CD4-positive, CD25-positive, alpha-beta regulatory T cell (primary cell): Measurements from ENCODE around the gene FRMD8. TPM values are rescaled to one million over a fixed set of nuclear protein-coding genes. Genes with fewer than 3 reads are reported as not detected.

Experiments used
- ATAC-seq, 2 donors: fragments of 150-1000 bp; cut with Tn5 transposase; one replicate each; pipeline ENCODE4 v1.10.0; 2021; ENCODE audit warnings: low read depth in 2 of 2, moderate number of reproducible peaks in 2 of 2, moderate library complexity in 1 of 2
- DNase-seq, 3 donors: peaks; one replicate each; pipeline versions ENCODE4 v3.0.0 to v3.0.0-alpha.2; 2012 to 2022; ENCODE audit warnings: mixed read lengths in 1 of 3
- H3K27ac ChIP-seq: one replicate; pipeline ENCODE4 v1.7.0; 2013; ENCODE audit warnings: mild to moderate bottlenecking, low read length; ENCODE audit not compliant: insufficient read depth, poor library complexity, severe bottlenecking
- H3K27me3 ChIP-seq: one replicate; pipeline ENCODE4 v1.7.0; 2013; ENCODE audit warnings: low read length; ENCODE audit not compliant: control insufficient read depth, insufficient read depth
- H3K36me3 ChIP-seq: one replicate; pipeline ENCODE4 v1.7.0; 2013; ENCODE audit warnings: mild to moderate bottlenecking, low read length, moderate library complexity; ENCODE audit not compliant: control insufficient read depth, insufficient read depth
- H3K4me1 ChIP-seq: 2 replicates; pipeline ENCODE4 v1.7.0; 2013; ENCODE audit warnings: mild to moderate bottlenecking, low read length; ENCODE audit not compliant: insufficient read depth, control insufficient read depth, poor library complexity, severe bottlenecking
- H3K4me3 ChIP-seq: one replicate; pipeline ENCODE4 v1.7.0; 2013; ENCODE audit warnings: low read depth, mild to moderate bottlenecking, low read length, moderate library complexity
- H3K9me3 ChIP-seq, 2 experiments: 1 replicate in 1 of 2; 2 replicates in 1 of 2; pipeline ENCODE4 v1.7.0; 2013; ENCODE audit warnings: low read length in 2 of 2, mild to moderate bottlenecking in 1 of 2, moderate library complexity in 1 of 2; ENCODE audit not compliant: control insufficient read depth in 2 of 2
- H3K27ac Mint-ChIP-seq, 3 donors: one replicate each; pipeline ENCODE4 v1.8.0; 2020 to 2022; ENCODE audit warnings: mild to moderate bottlenecking in 3 of 3, mixed read lengths in 3 of 3, moderate library complexity in 2 of 3
- H3K27me3 Mint-ChIP-seq: one replicate; pipeline ENCODE4 v1.8.0; 2022; ENCODE audit warnings: mild to moderate bottlenecking, mixed read lengths
- H3K36me3 Mint-ChIP-seq: one replicate; pipeline ENCODE4 v1.8.0; 2020; ENCODE audit warnings: mixed read lengths
- H3K4me1 Mint-ChIP-seq, 4 donors: one replicate each; pipeline ENCODE4 v1.8.0; 2020 to 2022; ENCODE audit warnings: mixed read lengths in 4 of 4, mild to moderate bottlenecking in 1 of 4
- H3K4me3 Mint-ChIP-seq, 4 donors: one replicate each; pipeline ENCODE4 v1.8.0; 2020 to 2022; ENCODE audit warnings: mild to moderate bottlenecking in 4 of 4, mixed read lengths in 4 of 4, moderate library complexity in 3 of 4
- H3K9me3 Mint-ChIP-seq, 7 donors: one replicate each; pipeline ENCODE4 v1.8.0; 2020 to 2022; ENCODE audit warnings: mixed read lengths in 7 of 7, mild to moderate bottlenecking in 3 of 7, moderate library complexity in 2 of 7
- polyA plus RNA-seq, 4 donors: library from polyadenylated mRNA; unstranded; fragments of 300-500 nt; fragmentation: Illumina TruSeq; gene quantifications; one replicate each; pipeline ENCODE4 v1.2.3, GENCODE V29; 2021
- total RNA-seq: library from RNA; stranded (reverse); gene quantifications from one replicate; pipeline ENCODE4 v1.2.3, GENCODE V29; 2022

FRMD8 gene
- total and polyA plus RNA-seq, 5 donors from 2014 or later, result 47.4 to 55.1 (median 53.0) TPM

- H3K4me3 Mint-ChIP-seq, result peak overlapping the region; percentile 90 to 97 (median 95)
- Histone ChIP-seq H3K36me3 (peaks cover 22% of the 10 kb centered on the region), H3K4me3 (peak overlapping the region; percentile 97), H3K27me3 (no peaks in the 10 kb centered on the region), H3K27ac (peak overlapping the region; percentile 100), H3K4me1 (peaks cover 72% of the 10 kb centered on the region), H3K9me3 (no peaks in the 10 kb centered on the region)
- peak in 2 of 3 donors; percentile 47 to 72 for DNase-seq
- H3K27ac Mint-ChIP-seq, result peak overlapping the region; percentile 96 to 98 (median 98)
- peak in 1 of 2 donors; percentile 8 for ATAC-seq
- H3K36me3 Mint-ChIP-seq, result peaks cover 34% of the 10 kb centered on the region
- H3K4me1 Mint-ChIP-seq, result peaks cover 32 to 84% (median 74%) of the 10 kb centered on the region in 4 donors
- no peaks in the 10 kb centered on the region for H3K27me3 Mint-ChIP-seq
- H3K9me3 Mint-ChIP-seq, result no peaks in the 10 kb centered on the region
Observed at GRCh38 chr11:65430406-65431217, 44.2 kb downstream of the FRMD8 start.

- H3K4me1 Mint-ChIP-seq, result peaks cover 34 to 86% (median 74%) of the 10 kb centered on the region in 4 donors
- peak in 1 of 2 donors; percentile 15 for ATAC-seq
- peaks cover 65% of the 10 kb centered on the region for H3K4me1 ChIP-seq
- no peaks in the 10 kb centered on the region for H3K9me3 Mint-ChIP-seq
- DNase-seq, result peak in 2 of 3 donors; percentile 73 to 74
- H3K27ac ChIP-seq, result peak overlapping the region; percentile 100
- peak overlapping the region; percentile 62 to 97 (median 76) for H3K4me3 Mint-ChIP-seq
- H3K27me3 Mint-ChIP-seq, result no peaks in the 10 kb centered on the region
- H3K27ac Mint-ChIP-seq, result peak overlapping the region; percentile 53 to 98 (median 86)
- H3K4me3 ChIP-seq, result peak overlapping the region; percentile 97
- peaks cover 27% of the 10 kb centered on the region for H3K36me3 Mint-ChIP-seq
- no peaks in the 10 kb centered on the region for H3K27me3 ChIP-seq
- H3K9me3 ChIP-seq, result no peaks in the 10 kb centered on the region
- H3K36me3 ChIP-seq, result peaks cover 31% of the 10 kb centered on the region
Observed at GRCh38 chr11:65431451-65432099, 45.1 kb downstream of the FRMD8 start.

DNA sequence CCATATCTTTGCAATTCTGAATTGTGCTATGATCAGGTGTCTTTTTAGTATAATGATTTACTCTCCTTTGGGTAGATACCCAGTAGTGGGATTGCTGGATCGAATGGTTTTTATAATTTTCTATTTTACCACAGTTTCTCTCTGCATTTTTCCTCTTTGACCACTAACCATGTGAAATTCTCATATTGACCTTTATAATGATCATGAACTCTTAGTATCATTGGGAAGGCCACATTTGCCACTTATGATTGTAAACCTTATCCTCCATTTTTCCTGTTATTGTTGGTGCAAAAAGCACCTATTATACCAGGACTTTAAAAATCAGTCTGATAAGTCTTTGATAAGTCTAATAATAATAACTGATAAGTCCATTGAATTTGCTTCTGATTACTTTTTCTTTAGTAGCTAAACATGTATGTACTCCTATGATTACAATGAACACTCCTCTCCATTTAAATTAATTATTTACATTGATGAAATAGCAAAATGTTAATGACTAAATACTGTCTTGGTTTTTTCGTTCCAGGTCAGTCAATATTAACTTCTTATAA, 45.7 kb downstream of the FRMD8 start:
- H3K36me3 ChIP-seq, result peaks cover 29% of the 10 kb centered on the region
- H3K27me3 ChIP-seq, result no peaks in the 10 kb centered on the region
- peak overlapping the region; percentile 97 for H3K4me3 ChIP-seq
- H3K27me3 Mint-ChIP-seq, result no peaks in the 10 kb centered on the region
- peak overlapping the region; percentile 100 for H3K27ac ChIP-seq
- peaks cover 21% of the 10 kb centered on the region for H3K36me3 Mint-ChIP-seq
- ATAC-seq (no peak), DNase-seq (no peak)
- peak overlapping the region; percentile 29 to 97 (median 66) for H3K4me3 Mint-ChIP-seq
- H3K4me1 Mint-ChIP-seq, result peaks cover 37 to 83% (median 72%) of the 10 kb centered on the region in 4 donors
- peaks cover 59% of the 10 kb centered on the region for H3K4me1 ChIP-seq
- peak overlapping the region; percentile 33 to 98 (median 86) for H3K27ac Mint-ChIP-seq
- H3K9me3 ChIP-seq, result no peaks in the 10 kb centered on the region
- no peaks in the 10 kb centered on the region for H3K9me3 Mint-ChIP-seq

DNA sequence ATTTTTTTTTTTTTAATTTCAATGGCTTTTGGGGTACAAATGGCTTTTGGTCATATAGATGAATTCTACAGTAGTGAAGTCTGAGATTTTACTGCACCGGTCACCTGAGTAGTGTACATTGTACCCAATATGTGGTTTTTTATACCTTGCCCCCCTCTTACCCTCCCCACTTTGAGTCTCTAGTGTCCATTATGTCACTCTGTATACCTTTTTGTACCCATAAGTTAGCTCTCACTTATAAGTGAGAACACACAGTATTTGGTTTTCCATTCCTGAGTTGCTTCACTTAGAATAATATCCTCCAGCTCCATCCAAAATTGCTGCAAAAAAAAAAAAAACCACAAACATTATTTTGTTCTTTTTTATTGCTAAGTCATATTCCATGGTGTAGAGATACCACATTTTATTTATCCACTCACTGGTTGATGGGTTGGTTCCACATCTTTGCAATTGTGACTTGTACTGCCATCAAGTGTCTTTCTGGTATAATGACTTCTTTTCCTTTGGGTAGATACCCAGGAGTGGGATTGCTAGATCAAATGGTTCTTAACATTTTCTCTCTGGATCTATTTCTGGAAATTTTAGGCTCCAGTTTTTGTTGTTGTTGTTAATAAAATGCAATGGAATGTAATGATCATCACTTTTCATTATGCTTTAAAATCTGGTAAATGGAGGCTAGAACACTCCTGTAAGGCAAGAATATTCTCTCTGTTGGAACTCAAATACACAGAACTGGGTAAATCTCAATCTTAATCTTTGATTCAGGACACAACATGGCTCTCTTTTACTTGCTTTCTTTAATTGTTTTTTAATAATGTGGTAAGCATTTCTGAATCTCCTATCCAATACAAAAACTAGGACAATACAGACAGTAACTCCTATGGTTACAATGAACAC, 46.5 kb downstream of the FRMD8 start:
- peaks cover 53% of the 10 kb centered on the region for H3K4me1 ChIP-seq
- Mint-ChIP-seq H3K27ac (peak overlapping the region in 2 of 3 donors; percentile 80 to 81), H3K4me1 (peaks cover 32 to 80% (median 70%) of the 10 kb centered on the region in 4 donors), H3K9me3 (no peaks in the 10 kb centered on the region), H3K4me3 (peak overlapping the region; percentile 30 to 83 (median 62)), H3K27me3 (no peaks in the 10 kb centered on the region), H3K36me3 (peaks cover 21% of the 10 kb centered on the region)
- peak overlapping the region; percentile 97 for H3K4me3 ChIP-seq
- peaks cover 32% of the 10 kb centered on the region for H3K36me3 ChIP-seq
- peak overlapping the region; percentile 100 for H3K27ac ChIP-seq
- DNase-seq (peak in 2 of 3 donors; percentile 58 to 70), ATAC-seq (peak in 1 of 2 donors; percentile 28)
- no peaks in the 10 kb centered on the region for H3K9me3 ChIP-seq
- no peaks in the 10 kb centered on the region for H3K27me3 ChIP-seq

- H3K27ac Mint-ChIP-seq, result no peak overlapping the region
- H3K4me1 ChIP-seq, result peaks cover 47% of the 10 kb centered on the region
- H3K36me3 Mint-ChIP-seq, result peaks cover 24% of the 10 kb centered on the region
Observed at GRCh38 chr11:65433657-65434056, 47.2 kb downstream of the FRMD8 start.

DNA sequence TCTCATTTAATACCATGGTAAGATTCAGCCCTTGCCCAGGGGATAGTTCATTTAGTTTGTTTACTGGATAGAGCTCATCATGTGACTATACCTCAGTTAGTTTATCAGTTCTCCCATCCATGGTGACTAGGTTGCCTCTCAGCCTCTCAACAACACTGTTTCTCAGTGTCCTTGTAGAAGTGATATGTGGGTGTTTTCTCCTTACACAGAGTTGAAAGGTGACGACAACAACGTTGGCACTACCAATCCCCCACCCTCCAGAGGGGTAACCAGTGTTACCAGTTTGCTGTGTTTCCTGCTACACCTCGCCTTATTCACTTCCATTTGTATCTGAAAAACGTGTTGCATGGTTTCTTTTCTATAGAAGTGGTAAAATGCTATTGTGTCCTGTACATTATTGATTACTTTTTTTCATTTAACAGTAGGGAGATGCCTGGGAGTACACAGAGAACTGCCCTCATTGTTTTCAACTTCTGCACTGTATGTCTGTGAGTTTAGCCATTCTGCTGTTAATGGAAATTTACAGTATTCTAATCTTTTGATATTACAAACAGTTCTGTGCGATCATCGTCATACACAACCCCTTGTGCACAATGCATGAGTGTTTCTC, 47.7 kb downstream of the FRMD8 start:
- H3K4me1 ChIP-seq, result peaks cover 47% of the 10 kb centered on the region
- Mint-ChIP-seq H3K27ac (peak overlapping the region in 2 of 3 donors; percentile 75 to 89), H3K27me3 (no peaks in the 10 kb centered on the region), H3K4me1 (peaks cover 34 to 79% (median 67%) of the 10 kb centered on the region in 4 donors), H3K36me3 (peaks cover 29% of the 10 kb centered on the region), H3K9me3 (no peaks in the 10 kb centered on the region), H3K4me3 (no peak overlapping the region)
- H3K4me3 ChIP-seq, result peak overlapping the region; percentile 2
- DNase-seq (peak in 1 of 3 donors; percentile 22), ATAC-seq (no peak)
- H3K27me3 ChIP-seq, result no peaks in the 10 kb centered on the region
- H3K36me3 ChIP-seq, result peaks cover 40% of the 10 kb centered on the region
- H3K27ac ChIP-seq, result peak overlapping the region; percentile 30
- H3K9me3 ChIP-seq, result no peaks in the 10 kb centered on the region

More at GRCh38 chr11:65433657-65434056, 47.2 kb downstream of the FRMD8 start:
- Mint-ChIP-seq H3K4me1 (peaks cover 32 to 76% (median 66%) of the 10 kb centered on the region in 4 donors), H3K27me3 (no peaks in the 10 kb centered on the region), H3K9me3 (no peaks in the 10 kb centered on the region), H3K4me3 (no peak overlapping the region)
- Histone ChIP-seq H3K27me3 (no peaks in the 10 kb centered on the region), H3K9me3 (no peaks in the 10 kb centered on the region), H3K27ac (peak overlapping the region; percentile 100), H3K36me3 (peaks cover 35% of the 10 kb centered on the region), H3K4me3 (peak overlapping the region; percentile 97)
- no peak for DNase-seq
- no peak for ATAC-seq
